ENCODE results near the gene ABCA1.

DNA sequence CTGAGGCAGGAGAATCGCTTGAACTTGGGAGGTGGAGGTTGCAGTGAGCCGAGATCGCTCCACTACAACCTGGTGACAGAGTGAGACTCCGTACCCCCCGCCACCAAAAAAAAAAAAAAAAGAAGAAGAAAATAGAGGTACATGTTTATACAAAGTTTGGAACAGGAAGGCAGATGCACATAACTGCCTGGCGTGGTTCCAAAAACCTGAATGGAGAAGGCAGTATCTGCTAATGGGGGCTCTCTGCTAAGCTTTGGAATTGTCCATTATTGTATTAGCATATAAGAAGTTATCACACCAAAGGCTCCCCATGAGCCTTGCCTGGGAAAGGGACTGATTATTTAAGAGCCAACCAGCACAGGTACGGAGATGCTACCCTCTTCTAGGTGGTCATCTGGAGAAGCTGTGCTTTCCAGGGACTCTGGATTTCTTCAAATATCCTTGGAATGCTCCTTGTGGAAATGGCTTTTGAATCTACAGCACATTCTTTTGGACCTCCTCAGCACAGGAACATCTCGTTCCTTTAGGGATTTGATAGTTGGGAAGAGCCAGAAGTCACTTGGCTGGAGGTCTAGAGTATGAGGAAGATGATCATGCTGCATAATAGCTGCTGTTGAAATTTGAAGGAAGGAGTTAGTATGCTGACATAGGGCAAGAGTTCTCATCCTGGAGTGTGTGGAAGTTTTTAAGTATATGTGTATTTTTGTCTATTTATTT lies 42.5 kb upstream of the ABCA1 start:
- TF ChIP-seq FOXP2 (optimal IDR thresholded peaks at IDR 0.05; ENCODE audit: control extremely low read depth, extremely low read length, insufficient read depth) (no peak), EZH2 (IDR thresholded peaks at IDR 0.05) (no peak)
